ENCODE data around the gene CLNK. TPM values are rescaled to one million over a fixed set of nuclear protein-coding genes. Genes with fewer than 3 reads are reported as not detected.

The CLNK gene
- total and polyA plus RNA-seq, 2 of the 8 experiments (the other 6 are each of a cell fraction or from before 2014, with no cell fraction given): not detected

GRCh38 chr4:10534820-10535219 is 149.7 kb downstream of the CLNK start:
- WGBS, 2 experiments (ENCODE audit: extremely low coverage in 1 of 2, insufficient coverage in 1 of 2, insufficient read length in 1 of 2, insufficient replicate concordance in 2 of 2, low coverage in 1 of 2, low lambda C conversion rate in 2 of 2, missing lambda C conversion rate in 1 of 2): 91% methylated on average over 6 of the region's 6 CpGs; no CpG with 5 or more reads in 1 of the 2 experiments
- no peaks in the 10 kb centered on the region for H3K23me2 ChIP-seq (ENCODE audit: low read depth, low read length)
- no peaks in the 10 kb centered on the region for H3K27me3 ChIP-seq (replicated peaks in 1 of 4; ENCODE audit: control insufficient read depth in 3 of 4, extremely low read depth in 1 of 4, insufficient read depth in 3 of 4, low read length in 3 of 4)
- no peak overlapping the region for H3K56ac ChIP-seq (replicated peaks; ENCODE audit: insufficient read length, low read depth, low read length)
- H2BK20ac ChIP-seq (ENCODE audit: low read length): no peak overlapping the region
- no peak overlapping the region for H3K27ac ChIP-seq (ENCODE audit: low read depth, low read length)
- no peaks in the 10 kb centered on the region for H3K36me3 ChIP-seq (ENCODE audit: control insufficient read depth in 2 of 4, insufficient read depth in 4 of 4, low read length in 3 of 4)
- H2BK15ac ChIP-seq (ENCODE audit: low read length): no peak overlapping the region
- no peak overlapping the region for H3K4ac ChIP-seq (replicated peaks; ENCODE audit: insufficient read length, low read depth, low read length)
- CTCF ChIA-PET (ENCODE audit: partially characterized antibody): interaction anchor here (0.6 to 6.4 kb wide), 6 partner anchors 43 to 899 kb away, joined by 3 to 60 read pairs (median 33); no protein-coding TSS in a partner anchor
- FAIRE-seq: no peak
- H2AFZ ChIP-seq (ENCODE audit: low read length): no peak overlapping the region
- no peaks in the 10 kb centered on the region for H3K9me3 ChIP-seq (ENCODE audit: insufficient read depth in 2 of 2, low read depth in 1 of 2, low read length in 1 of 2)
- no peaks in the 10 kb centered on the region for H3K79me2 ChIP-seq (ENCODE audit: control insufficient read depth in 1 of 2, insufficient read depth in 2 of 2, low read length in 2 of 2)
- no peak for DNase-seq (ENCODE audit: low read depth in 1 of 2, low spot score in 2 of 2)
- no peak overlapping the region for H4K8ac ChIP-seq (ENCODE audit: extremely low read depth, insufficient read depth, low read length)
- no peak overlapping the region for H3K23ac ChIP-seq (ENCODE audit: insufficient read length)
- no peaks in the 10 kb centered on the region for H4K20me1 ChIP-seq (replicated peaks in 1 of 2; ENCODE audit: control insufficient read depth in 1 of 2, insufficient read depth in 2 of 2, low read length in 2 of 2)
- POLR2A ChIA-PET (ENCODE audit: partially characterized antibody): no interaction called here
- H4K5ac ChIP-seq (ENCODE audit: insufficient read length, low read depth, low read length): no peak overlapping the region
- no peak overlapping the region for H3K14ac ChIP-seq (ENCODE audit: insufficient read length)
- H4K91ac ChIP-seq (replicated peaks; ENCODE audit: insufficient read length, low read length): no peak overlapping the region
- H3K4me1 ChIP-seq (replicated peaks in 1 of 4; ENCODE audit: control insufficient read depth in 3 of 4, insufficient read depth in 4 of 4, low read length in 3 of 4): peaks cover 0 to 3% (median 2%) of the 10 kb centered on the region in 4 experiments; a peak in 3 of 7 replicates
- H2BK5ac ChIP-seq (ENCODE audit: low read depth, low read length): no peak overlapping the region
- no peak overlapping the region for H3K4me3 ChIP-seq (ENCODE audit: extremely low read depth in 1 of 4, insufficient read depth in 2 of 4, low read depth in 3 of 4, low read length in 4 of 4)
- no peak overlapping the region for H3K18ac ChIP-seq (ENCODE audit: extremely low read depth, low read length)
- H2BK120ac ChIP-seq (replicated peaks; ENCODE audit: low read depth, low read length): no peak overlapping the region
- no peak overlapping the region for H3K9ac ChIP-seq (replicated peaks in 1 of 4; ENCODE audit: extremely low read depth in 1 of 4, low read depth in 3 of 4, low read length in 3 of 4)
- H2AK5ac ChIP-seq (ENCODE audit: low read depth, low read length): no peak overlapping the region
- H3K79me1 ChIP-seq (ENCODE audit: low read depth, low read length): no peaks in the 10 kb centered on the region
- no peak overlapping the region for H2BK12ac ChIP-seq (ENCODE audit: low read depth, low read length)
- H3K4me2 ChIP-seq (ENCODE audit: insufficient read depth in 1 of 2, low read depth in 2 of 2, low read length in 2 of 2): no peak overlapping the region
- TF ChIP-seq, protein P1, sequence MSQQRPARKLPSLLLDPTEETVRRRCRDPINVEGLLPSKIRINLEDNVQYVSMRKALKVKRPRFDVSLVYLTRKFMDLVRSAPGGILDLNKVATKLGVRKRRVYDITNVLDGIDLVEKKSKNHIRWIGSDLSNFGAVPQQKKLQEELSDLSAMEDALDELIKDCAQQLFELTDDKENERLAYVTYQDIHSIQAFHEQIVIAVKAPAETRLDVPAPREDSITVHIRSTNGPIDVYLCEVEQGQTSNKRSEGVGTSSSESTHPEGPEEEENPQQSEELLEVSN (IDR thresholded peaks at IDR 0.05): no peak
- TF ChIP-seq SP1 (IDR thresholded peaks at IDR 0.05; ENCODE audit: low read depth, low read length) (no peak), RNF2 (IDR thresholded peaks at IDR 0.05; ENCODE audit: borderline replicate concordance, low read depth, low read length, missing control alignments, poor library complexity, severe bottlenecking) (no peak), SUZ12 (IDR thresholded peaks at IDR 0.05; ENCODE audit: low read length) (no peak)
